Natural killer cell (primary cell): ENCODE measurements around the gene DHRS7C. TPM values are rescaled to one million over a fixed set of nuclear protein-coding genes. Genes with fewer than 3 reads are reported as not detected.

Experiments
- ATAC-seq, 3 donors: fragments of 150-1000 bp in 2 of 3; fragments of 200-7000 bp in 1 of 3; cut with Tn5 transposase; 1 replicate in 1 of 3; 2 replicates in 2 of 3; pipeline ENCODE4 v1.10.0; 2021; ENCODE audit warnings: mild to moderate bottlenecking in 2 of 3, moderate library complexity in 2 of 3
- DNase-seq, 2 donors: peaks; one replicate each; pipeline versions ENCODE4 v3.0.0 to v3.0.0-alpha.2; 2013 to 2021; ENCODE audit warnings: mixed read lengths in 1 of 2
- H3K27ac ChIP-seq: one replicate; pipeline ENCODE4 v1.5.1; 2013; ENCODE audit warnings: mild to moderate bottlenecking, low read length
- H3K27me3 ChIP-seq: one replicate; pipeline ENCODE4 v1.6.1; 2013; ENCODE audit warnings: low read length; ENCODE audit not compliant: control insufficient read depth, insufficient read depth
- H3K36me3 ChIP-seq: one replicate; pipeline ENCODE4 v1.6.1; 2013; ENCODE audit warnings: low read length; ENCODE audit not compliant: control insufficient read depth, insufficient read depth
- H3K4me1 ChIP-seq: one replicate; pipeline ENCODE4 v1.6.1; 2013; ENCODE audit warnings: low read length; ENCODE audit not compliant: control insufficient read depth, insufficient read depth
- H3K4me3 ChIP-seq: one replicate; pipeline ENCODE4 v1.5.1; 2013; ENCODE audit warnings: low read length
- H3K9me3 ChIP-seq: one replicate; pipeline ENCODE4 v1.6.1; 2013; ENCODE audit warnings: low read length; ENCODE audit not compliant: control insufficient read depth, insufficient read depth
- H3K27ac Mint-ChIP-seq, 2 donors: one replicate each; pipeline ENCODE4 v1.8.0; 2022; ENCODE audit warnings: mild to moderate bottlenecking in 2 of 2, mixed read lengths in 2 of 2, moderate library complexity in 1 of 2
- H3K27me3 Mint-ChIP-seq, 2 donors: one replicate each; pipeline ENCODE4 v1.8.0; 2022; ENCODE audit warnings: low read depth in 2 of 2, mixed read lengths in 2 of 2
- H3K36me3 Mint-ChIP-seq: one replicate; pipeline ENCODE4 v1.8.0; 2022; ENCODE audit warnings: mixed read lengths
- H3K4me1 Mint-ChIP-seq, 2 donors: one replicate each; pipeline ENCODE4 v1.8.0; 2022; ENCODE audit warnings: mixed read lengths in 2 of 2
- H3K4me3 Mint-ChIP-seq: one replicate; pipeline ENCODE4 v1.8.0; 2022; ENCODE audit warnings: mild to moderate bottlenecking, moderate library complexity, mixed read lengths
- H3K9me3 Mint-ChIP-seq, 2 donors: one replicate each; pipeline ENCODE4 v1.8.0; 2022; ENCODE audit warnings: mixed read lengths in 2 of 2
- CTCF ChIP-seq: fragments of 200-600 bp; IDR thresholded peaks from one replicate; pipeline ENCODE4 v1.8.0; 2022; ENCODE audit warnings: antibody characterized with exemption
- WGBS: methylation state at CpG from one replicate; pipeline ENCODE4 v1.1.7; 2013; ENCODE audit warnings: missing lambda C conversion rate; ENCODE audit not compliant: insufficient coverage; 5-methylcytosine and 5-hydroxymethylcytosine counted together
- intact Hi-C: fragments of 100-400 bp; cut with micrococcal nuclease; formaldehyde crosslinking; loops from one replicate; pipeline ENCODE4 v1.14.2; 2022
- total RNA-seq, 4 donors: library from RNA; stranded (reverse); fragments of 120-200 nt in 1 of 4; gene quantifications; one replicate each; pipeline versions ENCODE4 v1.2.3 to v1.2.4, GENCODE V29; 2013 to 2022

The DHRS7C gene
- total RNA-seq, 3 donors from 2014 or later (not counting 1 experiment from before 2014, with no cell fraction given): not detected

- no peak overlapping the region for H3K4me3 Mint-ChIP-seq
- ATAC-seq (peak in 2 of 3 donors; percentile 72 to 73), DNase-seq (peak in 1 of 2 donors; percentile 61)
- H3K27me3 Mint-ChIP-seq: peaks cover 0 to 4% of the 10 kb centered on the region in 2 donors
- H3K27ac Mint-ChIP-seq: no peak overlapping the region
- no peaks in the 10 kb centered on the region for H3K4me1 Mint-ChIP-seq
- H3K27ac ChIP-seq: no peak overlapping the region
- no peaks in the 10 kb centered on the region for H3K9me3 Mint-ChIP-seq
- H3K27me3 ChIP-seq: no peaks in the 10 kb centered on the region
- intact Hi-C loops: no loop called here
- no peaks in the 10 kb centered on the region for H3K4me1 ChIP-seq
- H3K4me3 ChIP-seq: no peak overlapping the region
- WGBS: no CpG with 5 or more reads among the region's 2 CpGs
- H3K9me3 ChIP-seq: no peaks in the 10 kb centered on the region
- no peaks in the 10 kb centered on the region for H3K36me3 Mint-ChIP-seq
- H3K36me3 ChIP-seq: no peaks in the 10 kb centered on the region
- peak; percentile 99 for TF ChIP-seq CTCF
Measured at GRCh38 chr17:9729034-9729650, 62.2 kb downstream of the DHRS7C start.

- H3K9me3 ChIP-seq: no peaks in the 10 kb centered on the region
- H3K4me3 ChIP-seq: no peak overlapping the region
- H3K27ac Mint-ChIP-seq: no peak overlapping the region
- 86% methylated on average over 12 of the region's 12 CpGs for WGBS
- H3K4me1 Mint-ChIP-seq: no peaks in the 10 kb centered on the region
- H3K9me3 Mint-ChIP-seq: no peaks in the 10 kb centered on the region
- DNase-seq: no peak
- H3K36me3 ChIP-seq: no peaks in the 10 kb centered on the region
- peaks cover 0 to 4% of the 10 kb centered on the region in 2 donors for H3K27me3 Mint-ChIP-seq
- TF ChIP-seq CTCF: no peak
- H3K4me3 Mint-ChIP-seq: no peak overlapping the region
- ATAC-seq: no peak
- H3K36me3 Mint-ChIP-seq: no peaks in the 10 kb centered on the region
- no peaks in the 10 kb centered on the region for H3K4me1 ChIP-seq
- H3K27me3 ChIP-seq: no peaks in the 10 kb centered on the region
- no peak overlapping the region for H3K27ac ChIP-seq
- intact Hi-C loops: no loop called here
Measured at GRCh38 chr17:9728564-9728963, 62.8 kb downstream of the DHRS7C start.

GRCh38 chr17:9728005-9728404 lies 63.4 kb downstream of the DHRS7C start:
- Mint-ChIP-seq H3K9me3 (no peaks in the 10 kb centered on the region), H3K27ac (no peak overlapping the region), H3K4me3 (no peak overlapping the region), H3K36me3 (no peaks in the 10 kb centered on the region), H3K27me3 (peaks cover 0 to 4% of the 10 kb centered on the region in 2 donors), H3K4me1 (no peaks in the 10 kb centered on the region)
- WGBS: 92% methylated on average over 18 of the region's 18 CpGs
- intact Hi-C loops: no loop called here
- ATAC-seq (no peak), DNase-seq (no peak)
- H3K36me3 ChIP-seq: no peaks in the 10 kb centered on the region
- TF ChIP-seq CTCF: no peak
- no peaks in the 10 kb centered on the region for H3K9me3 ChIP-seq
- H3K4me3 ChIP-seq: no peak overlapping the region
- no peaks in the 10 kb centered on the region for H3K27me3 ChIP-seq
- no peaks in the 10 kb centered on the region for H3K4me1 ChIP-seq
- H3K27ac ChIP-seq: no peak overlapping the region

- intact Hi-C loops: no loop called here
- Mint-ChIP-seq H3K27ac (no peak overlapping the region), H3K27me3 (peaks cover 0 to 4% of the 10 kb centered on the region in 2 donors), H3K4me1 (no peaks in the 10 kb centered on the region), H3K4me3 (no peak overlapping the region), H3K36me3 (no peaks in the 10 kb centered on the region), H3K9me3 (no peaks in the 10 kb centered on the region)
- DNase-seq (no peak), ATAC-seq (no peak)
- no peaks in the 10 kb centered on the region for H3K4me1 ChIP-seq
- TF ChIP-seq CTCF: no peak
- H3K27me3 ChIP-seq: no peaks in the 10 kb centered on the region
- H3K4me3 ChIP-seq: no peak overlapping the region
- WGBS: 74% methylated on average over 6 of the region's 6 CpGs
- no peaks in the 10 kb centered on the region for H3K9me3 ChIP-seq
- no peak overlapping the region for H3K27ac ChIP-seq
- H3K36me3 ChIP-seq: no peaks in the 10 kb centered on the region
Measured at GRCh38 chr17:9726291-9726690, 65.1 kb downstream of the DHRS7C start.
